Measurements from ENCODE around the gene SEC23B.

DNA sequence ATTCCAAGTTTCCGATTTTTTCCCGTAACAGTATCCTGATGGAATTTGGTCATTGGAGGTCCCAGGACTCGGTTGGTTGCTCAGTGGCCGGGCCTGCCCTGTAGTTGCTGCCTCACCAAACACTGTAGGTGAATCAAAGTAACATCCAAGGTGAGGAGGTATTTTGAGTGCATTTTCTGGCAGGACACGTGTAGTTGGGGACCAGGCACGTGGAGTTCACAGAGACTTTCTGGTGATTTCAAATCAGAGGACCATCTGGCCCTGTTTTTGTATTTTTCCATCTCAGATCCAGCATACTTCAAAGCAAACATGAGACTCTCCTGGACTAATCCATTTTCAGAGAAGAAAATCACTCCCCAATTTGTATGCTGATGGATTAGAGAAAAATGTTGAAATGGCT lies 70.2 kb downstream of the SEC23B start:
- TF ChIP-seq JUND (IDR thresholded peaks at IDR 0.05; ENCODE audit: low read depth, low read length) (no peak), TCF7 (IDR thresholded peaks at IDR 0.05; ENCODE audit: borderline replicate concordance) (no peak), NR2C2 (IDR thresholded peaks at IDR 0.05; ENCODE audit: borderline replicate concordance, control insufficient read depth, insufficient read length, low read depth) (no peak), ZNF274 (IDR thresholded peaks at IDR 0.05; ENCODE audit: insufficient read depth, insufficient read length) (no peak), SIN3A (IDR thresholded peaks at IDR 0.05; ENCODE audit: low read depth, low read length) (no peak), PML (IDR thresholded peaks at IDR 0.05; ENCODE audit: low read length) (no peak), RAD21 (IDR thresholded peaks at IDR 0.05; ENCODE audit: insufficient read depth, low read depth, low read length) (no peak), CBFB (IDR thresholded peaks at IDR 0.05; ENCODE audit: low read depth) (no peak), POLR2AphosphoS5 (IDR thresholded peaks at IDR 0.05; ENCODE audit: low read length) (no peak)
- TF ChIP-seq, protein P1, sequence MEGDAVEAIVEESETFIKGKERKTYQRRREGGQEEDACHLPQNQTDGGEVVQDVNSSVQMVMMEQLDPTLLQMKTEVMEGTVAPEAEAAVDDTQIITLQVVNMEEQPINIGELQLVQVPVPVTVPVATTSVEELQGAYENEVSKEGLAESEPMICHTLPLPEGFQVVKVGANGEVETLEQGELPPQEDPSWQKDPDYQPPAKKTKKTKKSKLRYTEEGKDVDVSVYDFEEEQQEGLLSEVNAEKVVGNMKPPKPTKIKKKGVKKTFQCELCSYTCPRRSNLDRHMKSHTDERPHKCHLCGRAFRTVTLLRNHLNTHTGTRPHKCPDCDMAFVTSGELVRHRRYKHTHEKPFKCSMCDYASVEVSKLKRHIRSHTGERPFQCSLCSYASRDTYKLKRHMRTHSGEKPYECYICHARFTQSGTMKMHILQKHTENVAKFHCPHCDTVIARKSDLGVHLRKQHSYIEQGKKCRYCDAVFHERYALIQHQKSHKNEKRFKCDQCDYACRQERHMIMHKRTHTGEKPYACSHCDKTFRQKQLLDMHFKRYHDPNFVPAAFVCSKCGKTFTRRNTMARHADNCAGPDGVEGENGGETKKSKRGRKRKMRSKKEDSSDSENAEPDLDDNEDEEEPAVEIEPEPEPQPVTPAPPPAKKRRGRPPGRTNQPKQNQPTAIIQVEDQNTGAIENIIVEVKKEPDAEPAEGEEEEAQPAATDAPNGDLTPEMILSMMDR (IDR thresholded peaks at IDR 0.05 in 2 of 3, conservative IDR thresholded peaks at IDR 0.05 in 1 of 3; ENCODE audit: control insufficient read depth in 2 of 3, extremely low read depth in 1 of 3, insufficient read depth in 1 of 3, low read depth in 3 of 3, low read length in 3 of 3) = no peak
- TF ChIP-seq, protein P2, sequence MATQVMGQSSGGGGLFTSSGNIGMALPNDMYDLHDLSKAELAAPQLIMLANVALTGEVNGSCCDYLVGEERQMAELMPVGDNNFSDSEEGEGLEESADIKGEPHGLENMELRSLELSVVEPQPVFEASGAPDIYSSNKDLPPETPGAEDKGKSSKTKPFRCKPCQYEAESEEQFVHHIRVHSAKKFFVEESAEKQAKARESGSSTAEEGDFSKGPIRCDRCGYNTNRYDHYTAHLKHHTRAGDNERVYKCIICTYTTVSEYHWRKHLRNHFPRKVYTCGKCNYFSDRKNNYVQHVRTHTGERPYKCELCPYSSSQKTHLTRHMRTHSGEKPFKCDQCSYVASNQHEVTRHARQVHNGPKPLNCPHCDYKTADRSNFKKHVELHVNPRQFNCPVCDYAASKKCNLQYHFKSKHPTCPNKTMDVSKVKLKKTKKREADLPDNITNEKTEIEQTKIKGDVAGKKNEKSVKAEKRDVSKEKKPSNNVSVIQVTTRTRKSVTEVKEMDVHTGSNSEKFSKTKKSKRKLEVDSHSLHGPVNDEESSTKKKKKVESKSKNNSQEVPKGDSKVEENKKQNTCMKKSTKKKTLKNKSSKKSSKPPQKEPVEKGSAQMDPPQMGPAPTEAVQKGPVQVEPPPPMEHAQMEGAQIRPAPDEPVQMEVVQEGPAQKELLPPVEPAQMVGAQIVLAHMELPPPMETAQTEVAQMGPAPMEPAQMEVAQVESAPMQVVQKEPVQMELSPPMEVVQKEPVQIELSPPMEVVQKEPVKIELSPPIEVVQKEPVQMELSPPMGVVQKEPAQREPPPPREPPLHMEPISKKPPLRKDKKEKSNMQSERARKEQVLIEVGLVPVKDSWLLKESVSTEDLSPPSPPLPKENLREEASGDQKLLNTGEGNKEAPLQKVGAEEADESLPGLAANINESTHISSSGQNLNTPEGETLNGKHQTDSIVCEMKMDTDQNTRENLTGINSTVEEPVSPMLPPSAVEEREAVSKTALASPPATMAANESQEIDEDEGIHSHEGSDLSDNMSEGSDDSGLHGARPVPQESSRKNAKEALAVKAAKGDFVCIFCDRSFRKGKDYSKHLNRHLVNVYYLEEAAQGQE (IDR thresholded peaks at IDR 0.05; ENCODE audit: low read depth, low read length) = no peak
